Upper lobe of right lung (tissue), 1 donor: Measurements from ENCODE around the gene SAPCD2. TPM values are rescaled to one million over a fixed set of nuclear protein-coding genes. Genes with fewer than 3 reads are reported as not detected.
A peak's percentile ranks its signal among the peaks of the same experiment; 100 is the strongest.

Source experiments
- ATAC-seq: fragments of 200-7000 bp; cut with Tn5 transposase; one replicate; pipeline ENCODE4 v1.9.1; 2020; ENCODE audit warnings: mild to moderate bottlenecking, moderate library complexity
- DNase-seq: peaks from one replicate; pipeline ENCODE4 v3.0.0-alpha.2; 2020
- H3K27ac ChIP-seq: fragments of 200-600 bp; one replicate; pipeline ENCODE4 v1.8.0; 2022
- H3K27me3 ChIP-seq: fragments of 200-600 bp; one replicate; pipeline ENCODE4 v1.8.0; 2022; ENCODE audit warnings: mild to moderate bottlenecking
- H3K36me3 ChIP-seq: fragments of 200-600 bp; one replicate; pipeline ENCODE4 v1.8.0; 2022
- H3K4me1 ChIP-seq: fragments of 200-600 bp; one replicate; pipeline ENCODE4 v1.8.0; 2022
- H3K4me3 ChIP-seq: fragments of 200-600 bp; one replicate; pipeline ENCODE4 v1.8.0; 2022; ENCODE audit warnings: mild to moderate bottlenecking
- H3K9me3 ChIP-seq: fragments of 200-600 bp; one replicate; pipeline ENCODE4 v1.8.0; 2022
- CTCF ChIP-seq: fragments of 200-600 bp; IDR thresholded peaks from one replicate; pipeline ENCODE4 v1.8.0; 2022; ENCODE audit warnings: antibody characterized with exemption
- intact Hi-C: fragments of 100-400 bp; cut with DNase I; formaldehyde crosslinking; loops from one replicate; pipeline ENCODE4 v1.11.0; 2022
- total RNA-seq: library from RNA; stranded (reverse); fragmentation: NEBNext Ultra II Directional; extraction: Animal tissue kit (Norgen Biotek cat#: 25700); gene quantifications from one replicate; pipeline ENCODE4 v1.2.1, GENCODE V29; 2021
- donor health status: DM: no; HTN: yes; CAD: no; lungs with severe emphysema.

The SAPCD2 gene
- total RNA-seq, 1 donor from 2014 or later = 0.84 TPM

DNA sequence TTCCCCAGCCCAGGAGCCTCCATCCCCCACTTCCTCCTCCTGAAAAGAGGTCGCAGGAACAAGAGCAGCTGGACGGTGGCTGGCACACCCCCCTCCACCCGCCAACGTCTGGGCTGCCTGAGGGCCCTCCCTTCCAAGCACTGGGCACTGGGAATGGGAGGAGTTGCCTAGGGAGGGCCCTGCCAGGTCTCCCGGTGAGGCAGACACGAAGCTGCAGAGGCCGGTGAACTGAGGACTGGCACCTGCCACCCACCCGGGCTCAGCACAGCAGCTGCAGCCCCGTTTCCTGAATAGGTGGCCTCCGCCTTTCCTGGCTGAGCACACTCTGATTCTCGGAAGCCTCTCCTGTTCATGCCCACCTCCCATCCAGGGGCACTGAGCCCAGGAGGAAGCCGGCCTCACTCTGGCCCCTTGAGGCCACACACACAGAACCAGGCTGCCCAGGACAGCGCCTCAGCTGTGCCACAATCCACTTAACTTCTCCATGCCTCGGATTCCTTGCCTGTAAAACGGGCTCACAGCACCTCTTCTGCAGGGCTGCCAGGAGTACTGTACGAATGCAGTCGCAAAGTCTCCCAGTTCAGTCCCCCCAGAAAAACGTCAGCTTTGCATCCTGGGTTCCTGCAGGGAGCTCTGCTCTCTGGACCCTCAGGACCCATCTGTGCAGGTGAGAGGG is 25.7 kb downstream of the SAPCD2 start:
- ATAC-seq (peak; percentile 27), DNase-seq (no peak)
- Histone ChIP-seq H3K4me1 (peaks cover 23% of the 10 kb centered on the region), H3K36me3 (no peaks in the 10 kb centered on the region), H3K9me3 (no peaks in the 10 kb centered on the region), H3K4me3 (peak overlapping the region; percentile 64), H3K27ac (peak overlapping the region; percentile 66), H3K27me3 (peaks cover 32% of the 10 kb centered on the region)
- intact Hi-C loops = no loop called here
- no peak for TF ChIP-seq CTCF

DNA sequence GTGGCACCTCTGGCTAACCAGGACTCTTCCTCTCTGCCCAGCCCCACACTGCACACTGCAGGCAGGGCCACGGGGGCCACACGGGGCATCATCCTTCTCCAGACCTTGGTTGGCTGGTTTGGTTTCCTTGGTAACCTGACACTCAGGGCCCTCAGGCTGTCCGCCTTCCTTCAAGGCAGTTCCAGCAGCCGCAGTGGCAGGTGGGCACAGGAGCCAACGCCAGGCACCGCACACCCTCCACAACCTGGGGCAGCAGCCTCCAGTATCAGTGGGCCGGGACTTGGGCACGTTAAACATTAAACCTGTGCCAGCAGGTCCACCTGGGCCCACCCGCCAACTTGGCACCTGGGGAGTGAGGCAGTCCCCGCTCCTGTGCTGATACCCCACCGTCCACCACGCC is 26.3 kb downstream of the SAPCD2 start:
- ATAC-seq = no peak
- Histone ChIP-seq H3K27ac (peak overlapping the region; percentile 65), H3K9me3 (no peaks in the 10 kb centered on the region)

GRCh38 chr9:137042751-137043727 is 27.3 kb downstream of the SAPCD2 start:
- H3K36me3 ChIP-seq = no peaks in the 10 kb centered on the region
- peak; percentile 18 for ATAC-seq
- H3K4me3 ChIP-seq = peak overlapping the region; percentile 64
- peaks cover 18% of the 10 kb centered on the region for H3K27me3 ChIP-seq
- TF ChIP-seq CTCF = no peak
- H3K4me1 ChIP-seq = peaks cover 23% of the 10 kb centered on the region
- H3K9me3 ChIP-seq = no peaks in the 10 kb centered on the region
- H3K27ac ChIP-seq = peak overlapping the region; percentile 65
- no peak for DNase-seq
- intact Hi-C loops = no loop called here

More for the DNA sequence above, 26.3 kb downstream of the SAPCD2 start:
- DNase-seq = no peak
- peaks cover 26% of the 10 kb centered on the region for H3K27me3 ChIP-seq
- intact Hi-C loops = no loop called here
- H3K4me1 ChIP-seq = peaks cover 23% of the 10 kb centered on the region
- H3K4me3 ChIP-seq = peak overlapping the region; percentile 64
- H3K36me3 ChIP-seq = no peaks in the 10 kb centered on the region
- no peak for TF ChIP-seq CTCF

DNA sequence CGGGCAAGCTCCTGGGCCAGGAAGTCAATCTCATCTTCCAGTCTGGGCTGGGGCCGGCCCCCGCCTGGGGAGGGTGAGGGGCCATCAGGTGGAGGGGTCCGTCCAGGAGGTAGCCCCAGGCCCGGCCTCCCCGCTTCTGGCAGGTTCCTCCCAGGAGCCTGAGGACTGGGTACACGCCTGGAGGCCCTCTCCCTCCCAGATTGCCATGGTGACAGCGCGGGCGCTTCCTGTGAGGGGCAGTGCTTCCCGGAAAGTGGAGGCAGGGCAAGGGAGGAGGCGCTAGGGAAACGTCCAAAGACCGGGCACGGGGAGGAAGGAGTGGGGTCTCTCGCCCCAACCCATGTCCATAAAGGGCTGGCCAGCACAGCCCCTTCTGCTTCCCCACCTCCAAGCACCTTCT is 29.2 kb downstream of the SAPCD2 start:
- H3K27ac ChIP-seq = peak overlapping the region; percentile 30
- peaks cover 9% of the 10 kb centered on the region for H3K27me3 ChIP-seq
- ATAC-seq (peak; percentile 3), DNase-seq (no peak)
- intact Hi-C loops = no loop called here
- H3K36me3 ChIP-seq = no peaks in the 10 kb centered on the region
- no peaks in the 10 kb centered on the region for H3K9me3 ChIP-seq
- peak overlapping the region; percentile 10 for H3K4me3 ChIP-seq
- no peak for TF ChIP-seq CTCF
- peaks cover 18% of the 10 kb centered on the region for H3K4me1 ChIP-seq

DNA sequence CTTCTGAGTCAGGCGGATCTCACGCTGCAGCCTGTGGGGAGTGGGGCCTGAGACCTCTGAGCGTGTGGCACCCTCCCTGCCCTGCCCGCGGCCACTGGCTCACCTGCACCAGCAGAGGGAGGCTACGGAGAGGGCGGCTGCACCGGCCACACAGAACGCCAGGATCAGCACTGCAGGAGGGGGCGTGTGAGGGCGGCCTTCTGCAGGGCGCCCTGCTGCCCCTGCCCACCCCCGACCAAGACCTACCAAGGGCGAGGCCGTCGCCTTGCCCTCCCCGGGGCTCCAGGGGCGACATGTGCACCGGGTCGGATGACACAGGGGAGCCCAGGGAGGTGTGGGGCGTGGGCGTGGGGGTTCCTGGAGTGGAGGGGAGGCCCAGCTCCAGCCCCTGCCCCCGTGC is 29.8 kb downstream of the SAPCD2 start:
- H3K27me3 ChIP-seq = peaks cover 9% of the 10 kb centered on the region
- no peak for ATAC-seq
- no peaks in the 10 kb centered on the region for H3K9me3 ChIP-seq
- peak overlapping the region; percentile 30 for H3K27ac ChIP-seq
- peaks cover 15% of the 10 kb centered on the region for H3K4me1 ChIP-seq
- no peak for DNase-seq
- intact Hi-C loops = no loop called here
- no peak for TF ChIP-seq CTCF
- H3K36me3 ChIP-seq = no peaks in the 10 kb centered on the region
- peak overlapping the region; percentile 10 for H3K4me3 ChIP-seq
